ENCODE results near the gene CORO2B. TPM values are rescaled to one million over a fixed set of nuclear protein-coding genes. Genes with fewer than 3 reads are reported as not detected.

The CORO2B gene
- total and polyA plus RNA-seq, 2 experiments from 2014 or later: 1.6 to 4.6 TPM

DNA sequence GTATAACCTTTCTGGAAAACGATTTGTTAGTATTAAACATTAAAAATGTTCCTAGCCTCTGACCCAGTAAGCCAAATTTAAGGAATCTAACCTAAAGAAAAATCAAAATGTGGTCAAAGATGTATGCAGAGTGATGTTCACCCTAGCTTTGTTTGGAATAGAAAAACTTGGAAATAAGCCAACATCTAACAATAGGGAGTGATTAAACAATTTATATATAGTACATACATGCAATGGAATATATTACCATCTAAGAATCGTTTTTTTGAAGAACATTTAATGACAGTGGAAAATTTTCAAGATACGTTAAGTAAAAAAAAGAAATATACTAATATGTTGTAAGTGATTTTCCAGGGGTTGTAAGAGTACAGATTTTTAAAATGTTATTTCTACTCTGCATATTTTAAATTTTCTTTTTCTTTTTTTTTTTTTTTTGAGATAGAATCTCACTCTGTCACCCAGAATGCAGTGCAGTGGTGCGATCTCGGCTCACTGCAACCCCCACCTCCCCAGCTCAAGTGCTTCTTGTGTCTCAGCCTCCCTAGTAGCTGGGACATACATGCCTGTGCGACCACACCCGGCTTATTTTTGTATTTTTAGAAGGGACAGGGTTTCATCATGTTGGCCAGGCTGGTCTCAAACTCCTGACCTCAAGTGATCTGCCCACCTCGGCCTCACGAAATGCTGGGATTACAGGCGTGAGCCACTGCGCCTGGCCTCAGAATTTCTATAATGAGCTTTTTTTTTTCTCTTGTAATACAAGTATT is 187.0 kb downstream of the CORO2B start:
- DNase-seq (ENCODE audit: low spot score) (no peak), ATAC-seq (no peak)
- no peak overlapping the region for H2AFZ ChIP-seq
- H3K27me3 ChIP-seq (ENCODE audit: insufficient read depth): no peaks in the 10 kb centered on the region
- no peaks in the 10 kb centered on the region for H3K4me1 ChIP-seq (ENCODE audit: insufficient read depth)
- no peaks in the 10 kb centered on the region for H3K4me1 Mint-ChIP-seq
- TF ChIP-seq, protein P1, sequence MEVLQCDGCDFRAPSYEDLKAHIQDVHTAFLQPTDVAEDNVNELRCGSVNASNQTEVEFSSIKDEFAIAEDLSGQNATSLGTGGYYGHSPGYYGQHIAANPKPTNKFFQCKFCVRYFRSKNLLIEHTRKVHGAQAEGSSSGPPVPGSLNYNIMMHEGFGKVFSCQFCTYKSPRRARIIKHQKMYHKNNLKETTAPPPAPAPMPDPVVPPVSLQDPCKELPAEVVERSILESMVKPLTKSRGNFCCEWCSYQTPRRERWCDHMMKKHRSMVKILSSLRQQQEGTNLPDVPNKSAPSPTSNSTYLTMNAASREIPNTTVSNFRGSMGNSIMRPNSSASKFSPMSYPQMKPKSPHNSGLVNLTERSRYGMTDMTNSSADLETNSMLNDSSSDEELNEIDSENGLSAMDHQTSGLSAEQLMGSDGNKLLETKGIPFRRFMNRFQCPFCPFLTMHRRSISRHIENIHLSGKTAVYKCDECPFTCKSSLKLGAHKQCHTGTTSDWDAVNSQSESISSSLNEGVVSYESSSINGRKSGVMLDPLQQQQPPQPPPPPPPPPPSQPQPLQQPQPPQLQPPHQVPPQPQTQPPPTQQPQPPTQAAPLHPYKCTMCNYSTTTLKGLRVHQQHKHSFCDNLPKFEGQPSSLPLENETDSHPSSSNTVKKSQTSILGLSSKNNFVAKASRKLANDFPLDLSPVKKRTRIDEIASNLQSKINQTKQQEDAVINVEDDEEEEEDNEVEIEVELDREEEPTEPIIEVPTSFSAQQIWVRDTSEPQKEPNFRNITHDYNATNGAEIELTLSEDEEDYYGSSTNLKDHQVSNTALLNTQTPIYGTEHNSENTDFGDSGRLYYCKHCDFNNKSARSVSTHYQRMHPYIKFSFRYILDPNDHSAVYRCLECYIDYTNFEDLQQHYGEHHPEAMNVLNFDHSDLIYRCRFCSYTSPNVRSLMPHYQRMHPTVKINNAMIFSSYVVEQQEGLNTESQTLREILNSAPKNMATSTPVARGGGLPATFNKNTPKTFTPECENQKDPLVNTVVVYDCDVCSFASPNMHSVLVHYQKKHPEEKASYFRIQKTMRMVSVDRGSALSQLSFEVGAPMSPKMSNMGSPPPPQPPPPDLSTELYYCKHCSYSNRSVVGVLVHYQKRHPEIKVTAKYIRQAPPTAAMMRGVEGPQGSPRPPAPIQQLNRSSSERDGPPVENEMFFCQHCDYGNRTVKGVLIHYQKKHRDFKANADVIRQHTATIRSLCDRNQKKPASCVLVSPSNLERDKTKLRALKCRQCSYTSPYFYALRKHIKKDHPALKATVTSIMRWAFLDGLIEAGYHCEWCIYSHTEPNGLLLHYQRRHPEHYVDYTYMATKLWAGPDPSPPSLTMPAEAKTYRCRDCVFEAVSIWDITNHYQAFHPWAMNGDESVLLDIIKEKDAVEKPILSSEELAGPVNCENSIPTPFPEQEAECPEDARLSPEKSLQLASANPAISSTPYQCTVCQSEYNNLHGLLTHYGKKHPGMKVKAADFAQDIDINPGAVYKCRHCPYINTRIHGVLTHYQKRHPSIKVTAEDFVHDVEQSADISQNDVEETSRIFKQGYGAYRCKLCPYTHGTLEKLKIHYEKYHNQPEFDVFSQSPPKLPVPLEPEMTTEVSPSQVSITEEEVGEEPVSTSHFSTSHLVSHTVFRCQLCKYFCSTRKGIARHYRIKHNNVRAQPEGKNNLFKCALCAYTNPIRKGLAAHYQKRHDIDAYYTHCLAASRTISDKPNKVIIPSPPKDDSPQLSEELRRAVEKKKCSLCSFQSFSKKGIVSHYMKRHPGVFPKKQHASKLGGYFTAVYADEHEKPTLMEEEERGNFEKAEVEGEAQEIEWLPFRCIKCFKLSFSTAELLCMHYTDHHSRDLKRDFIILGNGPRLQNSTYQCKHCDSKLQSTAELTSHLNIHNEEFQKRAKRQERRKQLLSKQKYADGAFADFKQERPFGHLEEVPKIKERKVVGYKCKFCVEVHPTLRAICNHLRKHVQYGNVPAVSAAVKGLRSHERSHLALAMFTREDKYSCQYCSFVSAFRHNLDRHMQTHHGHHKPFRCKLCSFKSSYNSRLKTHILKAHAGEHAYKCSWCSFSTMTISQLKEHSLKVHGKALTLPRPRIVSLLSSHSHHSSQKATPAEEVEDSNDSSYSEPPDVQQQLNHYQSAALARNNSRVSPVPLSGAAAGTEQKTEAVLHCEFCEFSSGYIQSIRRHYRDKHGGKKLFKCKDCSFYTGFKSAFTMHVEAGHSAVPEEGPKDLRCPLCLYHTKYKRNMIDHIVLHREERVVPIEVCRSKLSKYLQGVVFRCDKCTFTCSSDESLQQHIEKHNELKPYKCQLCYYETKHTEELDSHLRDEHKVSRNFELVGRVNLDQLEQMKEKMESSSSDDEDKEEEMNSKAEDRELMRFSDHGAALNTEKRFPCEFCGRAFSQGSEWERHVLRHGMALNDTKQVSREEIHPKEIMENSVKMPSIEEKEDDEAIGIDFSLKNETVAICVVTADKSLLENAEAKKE (CRISPR knock-in tag; IDR thresholded peaks at IDR 0.05): no peak
- TF ChIP-seq, protein P2, sequence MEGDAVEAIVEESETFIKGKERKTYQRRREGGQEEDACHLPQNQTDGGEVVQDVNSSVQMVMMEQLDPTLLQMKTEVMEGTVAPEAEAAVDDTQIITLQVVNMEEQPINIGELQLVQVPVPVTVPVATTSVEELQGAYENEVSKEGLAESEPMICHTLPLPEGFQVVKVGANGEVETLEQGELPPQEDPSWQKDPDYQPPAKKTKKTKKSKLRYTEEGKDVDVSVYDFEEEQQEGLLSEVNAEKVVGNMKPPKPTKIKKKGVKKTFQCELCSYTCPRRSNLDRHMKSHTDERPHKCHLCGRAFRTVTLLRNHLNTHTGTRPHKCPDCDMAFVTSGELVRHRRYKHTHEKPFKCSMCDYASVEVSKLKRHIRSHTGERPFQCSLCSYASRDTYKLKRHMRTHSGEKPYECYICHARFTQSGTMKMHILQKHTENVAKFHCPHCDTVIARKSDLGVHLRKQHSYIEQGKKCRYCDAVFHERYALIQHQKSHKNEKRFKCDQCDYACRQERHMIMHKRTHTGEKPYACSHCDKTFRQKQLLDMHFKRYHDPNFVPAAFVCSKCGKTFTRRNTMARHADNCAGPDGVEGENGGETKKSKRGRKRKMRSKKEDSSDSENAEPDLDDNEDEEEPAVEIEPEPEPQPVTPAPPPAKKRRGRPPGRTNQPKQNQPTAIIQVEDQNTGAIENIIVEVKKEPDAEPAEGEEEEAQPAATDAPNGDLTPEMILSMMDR (conservative IDR thresholded peaks at IDR 0.05; ENCODE audit: low read depth in 2 of 2): no peak
- TF ChIP-seq NANOG (IDR thresholded peaks at IDR 0.05; ENCODE audit: borderline replicate concordance) (no peak), JUNB (IDR thresholded peaks at IDR 0.05; ENCODE audit: unreplicated experiment) (no peak), EZH2phosphoT487 (IDR thresholded peaks at IDR 0.05; ENCODE audit: unreplicated experiment) (no peak), CREB1 (CRISPR knock-in tag; IDR thresholded peaks at IDR 0.05; ENCODE audit: low read depth) (no peak), ZNF114 (CRISPR knock-in tag; IDR thresholded peaks at IDR 0.05) (no peak), EZH2 (IDR thresholded peaks at IDR 0.05; ENCODE audit: low read depth, unreplicated experiment) (no peak), POLR2AphosphoS5 (IDR thresholded peaks at IDR 0.05; ENCODE audit: low read depth) (no peak), STAT1 (IDR thresholded peaks at IDR 0.05; ENCODE audit: unreplicated experiment) (no peak), ZNF331 (CRISPR knock-in tag; IDR thresholded peaks at IDR 0.05; ENCODE audit: low read depth) (no peak)
- TF ChIP-seq, protein P3, sequence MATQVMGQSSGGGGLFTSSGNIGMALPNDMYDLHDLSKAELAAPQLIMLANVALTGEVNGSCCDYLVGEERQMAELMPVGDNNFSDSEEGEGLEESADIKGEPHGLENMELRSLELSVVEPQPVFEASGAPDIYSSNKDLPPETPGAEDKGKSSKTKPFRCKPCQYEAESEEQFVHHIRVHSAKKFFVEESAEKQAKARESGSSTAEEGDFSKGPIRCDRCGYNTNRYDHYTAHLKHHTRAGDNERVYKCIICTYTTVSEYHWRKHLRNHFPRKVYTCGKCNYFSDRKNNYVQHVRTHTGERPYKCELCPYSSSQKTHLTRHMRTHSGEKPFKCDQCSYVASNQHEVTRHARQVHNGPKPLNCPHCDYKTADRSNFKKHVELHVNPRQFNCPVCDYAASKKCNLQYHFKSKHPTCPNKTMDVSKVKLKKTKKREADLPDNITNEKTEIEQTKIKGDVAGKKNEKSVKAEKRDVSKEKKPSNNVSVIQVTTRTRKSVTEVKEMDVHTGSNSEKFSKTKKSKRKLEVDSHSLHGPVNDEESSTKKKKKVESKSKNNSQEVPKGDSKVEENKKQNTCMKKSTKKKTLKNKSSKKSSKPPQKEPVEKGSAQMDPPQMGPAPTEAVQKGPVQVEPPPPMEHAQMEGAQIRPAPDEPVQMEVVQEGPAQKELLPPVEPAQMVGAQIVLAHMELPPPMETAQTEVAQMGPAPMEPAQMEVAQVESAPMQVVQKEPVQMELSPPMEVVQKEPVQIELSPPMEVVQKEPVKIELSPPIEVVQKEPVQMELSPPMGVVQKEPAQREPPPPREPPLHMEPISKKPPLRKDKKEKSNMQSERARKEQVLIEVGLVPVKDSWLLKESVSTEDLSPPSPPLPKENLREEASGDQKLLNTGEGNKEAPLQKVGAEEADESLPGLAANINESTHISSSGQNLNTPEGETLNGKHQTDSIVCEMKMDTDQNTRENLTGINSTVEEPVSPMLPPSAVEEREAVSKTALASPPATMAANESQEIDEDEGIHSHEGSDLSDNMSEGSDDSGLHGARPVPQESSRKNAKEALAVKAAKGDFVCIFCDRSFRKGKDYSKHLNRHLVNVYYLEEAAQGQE (IDR thresholded peaks at IDR 0.05; ENCODE audit: unreplicated experiment): no peak
- TF ChIP-seq, protein P4, sequence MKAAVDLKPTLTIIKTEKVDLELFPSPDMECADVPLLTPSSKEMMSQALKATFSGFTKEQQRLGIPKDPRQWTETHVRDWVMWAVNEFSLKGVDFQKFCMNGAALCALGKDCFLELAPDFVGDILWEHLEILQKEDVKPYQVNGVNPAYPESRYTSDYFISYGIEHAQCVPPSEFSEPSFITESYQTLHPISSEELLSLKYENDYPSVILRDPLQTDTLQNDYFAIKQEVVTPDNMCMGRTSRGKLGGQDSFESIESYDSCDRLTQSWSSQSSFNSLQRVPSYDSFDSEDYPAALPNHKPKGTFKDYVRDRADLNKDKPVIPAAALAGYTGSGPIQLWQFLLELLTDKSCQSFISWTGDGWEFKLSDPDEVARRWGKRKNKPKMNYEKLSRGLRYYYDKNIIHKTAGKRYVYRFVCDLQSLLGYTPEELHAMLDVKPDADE (IDR thresholded peaks at IDR 0.05): no peak
- H3K9me2 ChIP-seq (ENCODE audit: insufficient read depth): 0 out of 2 replicates have a peak, but pooled peaks cover 2% of the 10 kb centered on the region
- peaks cover 5% of the 10 kb centered on the region for H3K27me3 Mint-ChIP-seq (ENCODE audit: insufficient read depth, low read depth, poor library complexity)
- H3K79me2 ChIP-seq (replicated peaks; ENCODE audit: insufficient read depth): no peaks in the 10 kb centered on the region
- H3K27ac ChIP-seq (ENCODE audit: low read depth): no peak overlapping the region
- no peaks in the 10 kb centered on the region for H3K36me3 Mint-ChIP-seq (ENCODE audit: low read depth)
- no peaks in the 10 kb centered on the region for H3K9me3 Mint-ChIP-seq
- no peaks in the 10 kb centered on the region for H4K20me1 ChIP-seq (replicated peaks; ENCODE audit: insufficient read depth)
- no peak overlapping the region for H3K4me3 Mint-ChIP-seq
- H3K4me3 ChIP-seq: no peak overlapping the region
- H3K36me3 ChIP-seq (ENCODE audit: insufficient read depth): no peaks in the 10 kb centered on the region
- no peak overlapping the region for H3K27ac Mint-ChIP-seq
- no peaks in the 10 kb centered on the region for H3F3A ChIP-seq (replicated peaks; ENCODE audit: low read depth)
- H3K4me2 ChIP-seq: no peak overlapping the region

All from GM23338 (cell line).